Skeletal muscle tissue (tissue), 4 donors: ENCODE results near the gene ACO2. TPM values are rescaled to one million over a fixed set of nuclear protein-coding genes. Genes with fewer than 3 reads are reported as not detected.
"Not testable (repeated sequence)": the region's sequence is repeated elsewhere in the genome, so short reads cannot be mapped to it uniquely, and the experiment has no call there.

Experiments used
- H3K27ac ChIP-seq: one replicate; pipeline ENCODE4 v1.7.0; 2013; ENCODE audit warnings: mild to moderate bottlenecking, low read depth, low read length, inconsistent platforms
- H3K27me3 ChIP-seq, 3 donors: one replicate each; pipeline ENCODE4 v1.7.0; 2013; ENCODE audit warnings: low read length in 3 of 3; ENCODE audit not compliant: control insufficient read depth in 3 of 3, insufficient read depth in 3 of 3
- H3K36me3 ChIP-seq, 3 donors: one replicate each; pipeline ENCODE4 v1.7.0; 2013; ENCODE audit warnings: low read length in 3 of 3; ENCODE audit not compliant: control insufficient read depth in 3 of 3, insufficient read depth in 3 of 3
- H3K4me1 ChIP-seq, 3 donors: one replicate each; pipeline ENCODE4 v1.7.0; 2013; ENCODE audit warnings: low read length in 3 of 3, mild to moderate bottlenecking in 3 of 3; ENCODE audit not compliant: control insufficient read depth in 3 of 3, insufficient read depth in 3 of 3
- H3K4me3 ChIP-seq, 3 donors: one replicate each; pipeline ENCODE4 v1.7.0; 2013; ENCODE audit warnings: low read length in 3 of 3
- H3K9ac ChIP-seq, 3 donors: one replicate each; pipeline ENCODE4 v1.7.0; 2013; ENCODE audit warnings: low read length in 3 of 3, mild to moderate bottlenecking in 3 of 3, moderate library complexity in 2 of 3, low read depth in 1 of 3
- H3K9me3 ChIP-seq, 3 donors: one replicate each; pipeline ENCODE4 v1.7.0; 2013; ENCODE audit warnings: low read length in 3 of 3; ENCODE audit not compliant: control insufficient read depth in 3 of 3
- total RNA-seq: library from RNA; depleted of rRNA; stranded (reverse); fragments of >200 nt; gene quantifications from one replicate; pipeline ENCODE4 v1.2.3, GENCODE V29; 2014
- donor health status: Osteomylitis.

The ACO2 gene
- total RNA-seq: 110 TPM

- Histone ChIP-seq H3K4me3 (peak within 1 kb of the TSS; percentile 96), H3K27ac (peak within 1 kb of the TSS; percentile 98), H3K36me3 (peaks cover 30 to 42% (median 34%) of the 10 kb centered on the region in 3 donors), H3K9ac (peak within 1 kb of the TSS; percentile 91 to 97 (median 97)), H3K9me3 (no peaks in the 10 kb centered on the region), H3K27me3 (no peaks in the 10 kb centered on the region), H3K4me1 (peaks cover 39 to 62% (median 46%) of the 10 kb centered on the region in 3 donors)
Measured at GRCh38 chr22:41468381-41469217, at the start of gene ACO2, which contains the start of gene PHF5A. Gene ACO2, plus strand, starts transcription at chr22:41469117. Its CDS starts 30 bp downstream, at chr22:41469147. Gene PHF5A, minus strand, starts transcription at chr22:41468692. Its CDS starts 39 bp downstream, at chr22:41468653.

- peaks cover 14 to 30% (median 22%) of the 10 kb centered on the region in 3 donors for H3K4me1 ChIP-seq
- H3K9me3 ChIP-seq: no peaks in the 10 kb centered on the region
- peaks cover 4 to 26% (median 7%) of the 10 kb centered on the region in 3 donors for H3K36me3 ChIP-seq
- no peaks in the 10 kb centered on the region for H3K27me3 ChIP-seq
- peak overlapping the region; percentile 19 for H3K27ac ChIP-seq
- no peak overlapping the region for H3K4me3 ChIP-seq
- peak overlapping the region in 2 of 3 donors; percentile 20 to 33 for H3K9ac ChIP-seq
Measured at GRCh38 chr22:41425660-41426365, 43.1 kb upstream of the ACO2 start.

GRCh38 chr22:41429232-41429950 lies 39.5 kb upstream of the ACO2 start:
- Histone ChIP-seq H3K27ac (peak overlapping the region; percentile 50), H3K9me3 (no peaks in the 10 kb centered on the region), H3K36me3 (peaks cover 2 to 20% (median 3%) of the 10 kb centered on the region in 3 donors), H3K4me3 (peak overlapping the region in 1 of 3 donors; percentile 41), H3K4me1 (peaks cover 22 to 36% (median 35%) of the 10 kb centered on the region in 3 donors), H3K27me3 (no peaks in the 10 kb centered on the region), H3K9ac (peak overlapping the region in 2 of 3 donors; percentile 22 to 64)

- peaks cover 5 to 22% (median 7%) of the 10 kb centered on the region in 3 donors for H3K36me3 ChIP-seq
- peak overlapping the region in 1 of 3 donors; percentile 64 for H3K9ac ChIP-seq
- no peaks in the 10 kb centered on the region for H3K27me3 ChIP-seq
- H3K4me3 ChIP-seq: no peak overlapping the region
- H3K27ac ChIP-seq: peak overlapping the region; percentile 50
- H3K4me1 ChIP-seq: peaks cover 27 to 41% (median 40%) of the 10 kb centered on the region in 3 donors
- no peaks in the 10 kb centered on the region for H3K9me3 ChIP-seq
Measured at GRCh38 chr22:41429951-41430332, 39.0 kb upstream of the ACO2 start.

- Histone ChIP-seq H3K9me3 (no peaks in the 10 kb centered on the region), H3K9ac (no peak overlapping the region), H3K27ac (no peak overlapping the region), H3K4me1 (peaks cover 40 to 53% (median 47%) of the 10 kb centered on the region in 3 donors), H3K27me3 (no peaks in the 10 kb centered on the region), H3K4me3 (no peak overlapping the region), H3K36me3 (peaks cover 22 to 31% (median 24%) of the 10 kb centered on the region in 3 donors)
Measured at GRCh38 chr22:41431656-41432055, 37.3 kb upstream of the ACO2 start.

GRCh38 chr22:41433480-41433879 lies 35.4 kb upstream of the ACO2 start:
- Histone ChIP-seq H3K27ac (peak overlapping the region; percentile 40), H3K4me1 (peaks cover 54 to 63% (median 60%) of the 10 kb centered on the region in 3 donors)

GRCh38 chr22:41434361-41435003 lies 34.4 kb upstream of the ACO2 start:
- H3K4me3 ChIP-seq, H3K9me3 ChIP-seq, H3K27me3 ChIP-seq: not testable (repeated sequence)
- Histone ChIP-seq H3K4me1 (peaks cover 60 to 68% (median 66%) of the 10 kb centered on the region in 3 donors), H3K9ac (peak overlapping the region in 1 of 3 donors; percentile 71), H3K27ac (peak overlapping the region; percentile 45), H3K36me3 (peaks cover 29 to 39% (median 33%) of the 10 kb centered on the region in 3 donors)

More at GRCh38 chr22:41433480-41433879, 35.4 kb upstream of the ACO2 start:
- H3K9me3 ChIP-seq, H3K9ac ChIP-seq, H3K27me3 ChIP-seq, H3K4me3 ChIP-seq: not testable (repeated sequence)
- H3K36me3 ChIP-seq: peaks cover 29 to 39% (median 33%) of the 10 kb centered on the region in 3 donors

GRCh38 chr22:41435560-41435959 lies 33.4 kb upstream of the ACO2 start:
- peak overlapping the region in 2 of 3 donors; percentile 11 to 41 for H3K4me3 ChIP-seq
- H3K4me1 ChIP-seq: peaks cover 65 to 70% (median 68%) of the 10 kb centered on the region in 3 donors
- H3K36me3 ChIP-seq: peaks cover 29 to 39% (median 34%) of the 10 kb centered on the region in 3 donors
- no peaks in the 10 kb centered on the region for H3K9me3 ChIP-seq
- H3K9ac ChIP-seq: peak overlapping the region in 2 of 3 donors; percentile 47 to 71
- no peaks in the 10 kb centered on the region for H3K27me3 ChIP-seq
- H3K27ac ChIP-seq: peak overlapping the region; percentile 45
